Kidney (tissue), 14 donors: ENCODE measurements around the gene SCYGR4. TPM values are rescaled to one million over a fixed set of nuclear protein-coding genes. Genes with fewer than 3 reads are reported as not detected.

Experiments
- DNase-seq, 5 donors: peaks; one replicate each; pipeline ENCODE4 v3.0.0-alpha.2; 2013 to 2020
- FAIRE-seq: peaks from 2 replicates; lab custom pipeline; 2012; peaks lifted over from hg19 to GRCh38; lab: Jason Lieb, UNC
- H3K27ac ChIP-seq, 2 donors: one replicate each; pipeline ENCODE4 v1.7.0; 2013; ENCODE audit warnings: low read depth in 2 of 2, low read length in 2 of 2, inconsistent platforms in 1 of 2
- H3K27me3 ChIP-seq: one replicate; pipeline ENCODE4 v1.7.1; 2013; ENCODE audit warnings: low read length, inconsistent platforms; ENCODE audit not compliant: control insufficient read depth, insufficient read depth
- H3K36me3 ChIP-seq, 3 donors: one replicate each; pipeline versions ENCODE4 v1.7.0 to v1.7.1; 2013; ENCODE audit warnings: low read length in 3 of 3, control low read depth in 1 of 3, inconsistent platforms in 1 of 3; ENCODE audit not compliant: insufficient read depth in 3 of 3, control insufficient read depth in 2 of 3
- H3K4me1 ChIP-seq, 3 donors: one replicate each; pipeline versions ENCODE4 v1.7.0 to v1.7.1; 2013; ENCODE audit warnings: low read length in 3 of 3, inconsistent platforms in 1 of 3, low read depth in 1 of 3; ENCODE audit not compliant: control insufficient read depth in 2 of 3, insufficient read depth in 2 of 3
- H3K4me3 ChIP-seq, 3 donors: one replicate each; pipeline versions ENCODE4 v1.7.0 to v1.8.1; 2013; ENCODE audit warnings: low read length in 3 of 3, control low read depth in 1 of 3, inconsistent platforms in 1 of 3
- H3K9ac ChIP-seq, 3 donors: one replicate each; pipeline versions ENCODE4 v1.7.0 to v1.7.1; 2013; ENCODE audit warnings: low read length in 3 of 3, control low read depth in 1 of 3, inconsistent platforms in 1 of 3
- H3K9me3 ChIP-seq, 3 donors: one replicate each; pipeline versions ENCODE4 v1.7.0 to v1.7.1; 2013; ENCODE audit warnings: low read length in 3 of 3, control low read depth in 1 of 3, inconsistent platforms in 1 of 3; ENCODE audit not compliant: control insufficient read depth in 2 of 3, insufficient read depth in 1 of 3
- intact Hi-C: fragments of 100-400 bp; cut with DNase I; formaldehyde crosslinking; loops from one replicate; pipeline ENCODE4 v1.11.1; 2022
- polyA plus RNA-seq: library from polyadenylated mRNA; stranded (reverse); fragments of 350-450 nt; fragmentation: Illumina TruSeq; extraction: RNeasy Lipid Tissue Mini Kit (QIAGEN cat#74804); gene quantifications from one replicate; pipeline ENCODE4 v1.2.3, GENCODE V29; 2014; ENCODE audit warnings: low read depth, low replicate concordance; ENCODE audit not compliant: insufficient read depth
- total RNA-seq: library from RNA; stranded (reverse); fragmentation: NEBNext Ultra II Directional; extraction: Animal tissue kit (Norgen Biotek cat#: 25700); gene quantifications from one replicate; pipeline ENCODE4 v1.2.1, GENCODE V29; 2021
- TF ChIP-seq, protein P1 (sequence below): IDR thresholded peaks from 3 replicates; pipeline ENCODE4 v1.5.1; 2012; ENCODE audit warnings: mild to moderate bottlenecking, moderate library complexity, borderline replicate concordance; ENCODE audit not compliant: insufficient read depth; ENCODE audit errors: extremely low read depth
- donor health status: control.
- donor health status: control.
- donor health status: control.
- donor health status: control.
- donor health status: control.
- donor health status: DM: yes; HTN: yes; CAD: no.
- donor health status: Normal renal cell carcinoma (clear cell type).

The SCYGR4 gene
- total and polyA plus RNA-seq, 2 donors from 2014 or later: not detected

DNA sequence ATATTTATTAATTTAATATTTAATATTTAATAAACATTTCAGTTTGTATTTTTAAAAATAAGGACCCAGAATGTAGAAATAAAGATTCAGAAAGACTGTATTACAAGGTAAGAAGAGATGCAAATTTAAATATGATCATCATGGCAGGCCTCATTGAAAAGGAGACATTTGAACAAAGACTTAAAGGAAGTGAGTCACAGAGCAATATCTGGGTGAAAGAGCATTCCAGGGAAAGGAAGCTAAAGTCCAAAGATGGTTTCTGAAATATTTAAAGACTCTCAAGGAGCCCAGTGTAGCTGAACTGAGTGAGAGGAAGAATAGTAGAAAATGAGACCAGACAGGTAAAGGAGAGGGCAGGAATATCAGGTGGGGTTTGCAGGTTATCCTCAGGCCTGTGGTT lies 5.9 kb downstream of the SCYGR4 start:
- no peak overlapping the region for H3K9ac ChIP-seq

GRCh38 chr2:227625420-227625819 lies 8.1 kb downstream of the SCYGR4 start:
- H3K36me3 ChIP-seq: no peaks in the 10 kb centered on the region
- H3K4me3 ChIP-seq: no peak overlapping the region
- intact Hi-C loops: no loop called here
- no peaks in the 10 kb centered on the region for H3K4me1 ChIP-seq
- FAIRE-seq: no peak
- H3K27me3 ChIP-seq: no peaks in the 10 kb centered on the region
- TF ChIP-seq, protein P1, sequence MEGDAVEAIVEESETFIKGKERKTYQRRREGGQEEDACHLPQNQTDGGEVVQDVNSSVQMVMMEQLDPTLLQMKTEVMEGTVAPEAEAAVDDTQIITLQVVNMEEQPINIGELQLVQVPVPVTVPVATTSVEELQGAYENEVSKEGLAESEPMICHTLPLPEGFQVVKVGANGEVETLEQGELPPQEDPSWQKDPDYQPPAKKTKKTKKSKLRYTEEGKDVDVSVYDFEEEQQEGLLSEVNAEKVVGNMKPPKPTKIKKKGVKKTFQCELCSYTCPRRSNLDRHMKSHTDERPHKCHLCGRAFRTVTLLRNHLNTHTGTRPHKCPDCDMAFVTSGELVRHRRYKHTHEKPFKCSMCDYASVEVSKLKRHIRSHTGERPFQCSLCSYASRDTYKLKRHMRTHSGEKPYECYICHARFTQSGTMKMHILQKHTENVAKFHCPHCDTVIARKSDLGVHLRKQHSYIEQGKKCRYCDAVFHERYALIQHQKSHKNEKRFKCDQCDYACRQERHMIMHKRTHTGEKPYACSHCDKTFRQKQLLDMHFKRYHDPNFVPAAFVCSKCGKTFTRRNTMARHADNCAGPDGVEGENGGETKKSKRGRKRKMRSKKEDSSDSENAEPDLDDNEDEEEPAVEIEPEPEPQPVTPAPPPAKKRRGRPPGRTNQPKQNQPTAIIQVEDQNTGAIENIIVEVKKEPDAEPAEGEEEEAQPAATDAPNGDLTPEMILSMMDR: no peak
- H3K9me3 ChIP-seq: peaks cover 0 to 4% (median 0%) of the 10 kb centered on the region in 3 donors
- H3K27ac ChIP-seq: no peak overlapping the region
- H3K9ac ChIP-seq: no peak overlapping the region
- DNase-seq: no peak

More for the DNA sequence above, 5.9 kb downstream of the SCYGR4 start:
- Histone ChIP-seq H3K4me3 (no peak overlapping the region), H3K4me1 (no peaks in the 10 kb centered on the region), H3K27me3 (no peaks in the 10 kb centered on the region), H3K9me3 (peaks cover 0 to 4% (median 0%) of the 10 kb centered on the region in 3 donors), H3K27ac (no peak overlapping the region), H3K36me3 (no peaks in the 10 kb centered on the region)
- TF ChIP-seq, protein P1: no peak
- FAIRE-seq (no peak), DNase-seq (no peak)
- intact Hi-C loops: no loop called here

GRCh38 chr2:227626580-227627151 lies 9.4 kb downstream of the SCYGR4 start:
- Histone ChIP-seq H3K4me1 (no peaks in the 10 kb centered on the region), H3K9ac (no peak overlapping the region), H3K9me3 (peaks cover 0 to 4% (median 0%) of the 10 kb centered on the region in 3 donors), H3K27me3 (no peaks in the 10 kb centered on the region), H3K27ac (no peak overlapping the region), H3K4me3 (no peak overlapping the region), H3K36me3 (no peaks in the 10 kb centered on the region)
- intact Hi-C loops: no loop called here
- TF ChIP-seq, protein P1: no peak
- DNase-seq: no peak
- no peak for FAIRE-seq

DNA sequence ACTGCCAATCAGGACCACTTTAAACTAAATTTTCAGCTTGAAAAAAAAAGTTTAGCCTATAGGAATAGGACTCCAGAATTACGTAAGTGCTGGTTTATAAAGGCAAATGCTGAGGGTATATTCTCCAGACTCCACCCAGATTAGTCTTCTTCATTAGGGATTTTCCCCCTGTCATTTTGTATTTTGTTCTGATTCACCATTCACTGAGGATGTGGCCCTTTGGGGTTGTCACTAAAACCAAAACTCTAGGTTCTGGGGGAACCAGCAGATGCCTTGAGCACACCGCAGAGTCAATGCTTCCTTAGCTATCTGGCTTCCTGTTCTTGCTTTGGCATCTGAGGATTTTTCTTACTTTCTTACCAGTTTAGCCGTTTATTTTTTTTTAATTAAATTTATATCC lies 10.5 kb downstream of the SCYGR4 start:
- FAIRE-seq: no peak
- DNase-seq: no peak
- TF ChIP-seq, protein P1: no peak
- peaks cover 0 to under 1% (median 0%) of the 10 kb centered on the region in 3 donors for H3K9me3 ChIP-seq
- H3K27me3 ChIP-seq: no peaks in the 10 kb centered on the region
- intact Hi-C loops: no loop called here
- H3K9ac ChIP-seq: no peak overlapping the region
- no peaks in the 10 kb centered on the region for H3K4me1 ChIP-seq
- no peak overlapping the region for H3K27ac ChIP-seq
- no peak overlapping the region for H3K4me3 ChIP-seq
- no peaks in the 10 kb centered on the region for H3K36me3 ChIP-seq
